ENCODE data around the gene SPC24.
"Not testable (repeated sequence)": the region's sequence is repeated elsewhere in the genome, so short reads cannot be mapped to it uniquely, and the experiment has no call there.

The SPC24 gene

DNA sequence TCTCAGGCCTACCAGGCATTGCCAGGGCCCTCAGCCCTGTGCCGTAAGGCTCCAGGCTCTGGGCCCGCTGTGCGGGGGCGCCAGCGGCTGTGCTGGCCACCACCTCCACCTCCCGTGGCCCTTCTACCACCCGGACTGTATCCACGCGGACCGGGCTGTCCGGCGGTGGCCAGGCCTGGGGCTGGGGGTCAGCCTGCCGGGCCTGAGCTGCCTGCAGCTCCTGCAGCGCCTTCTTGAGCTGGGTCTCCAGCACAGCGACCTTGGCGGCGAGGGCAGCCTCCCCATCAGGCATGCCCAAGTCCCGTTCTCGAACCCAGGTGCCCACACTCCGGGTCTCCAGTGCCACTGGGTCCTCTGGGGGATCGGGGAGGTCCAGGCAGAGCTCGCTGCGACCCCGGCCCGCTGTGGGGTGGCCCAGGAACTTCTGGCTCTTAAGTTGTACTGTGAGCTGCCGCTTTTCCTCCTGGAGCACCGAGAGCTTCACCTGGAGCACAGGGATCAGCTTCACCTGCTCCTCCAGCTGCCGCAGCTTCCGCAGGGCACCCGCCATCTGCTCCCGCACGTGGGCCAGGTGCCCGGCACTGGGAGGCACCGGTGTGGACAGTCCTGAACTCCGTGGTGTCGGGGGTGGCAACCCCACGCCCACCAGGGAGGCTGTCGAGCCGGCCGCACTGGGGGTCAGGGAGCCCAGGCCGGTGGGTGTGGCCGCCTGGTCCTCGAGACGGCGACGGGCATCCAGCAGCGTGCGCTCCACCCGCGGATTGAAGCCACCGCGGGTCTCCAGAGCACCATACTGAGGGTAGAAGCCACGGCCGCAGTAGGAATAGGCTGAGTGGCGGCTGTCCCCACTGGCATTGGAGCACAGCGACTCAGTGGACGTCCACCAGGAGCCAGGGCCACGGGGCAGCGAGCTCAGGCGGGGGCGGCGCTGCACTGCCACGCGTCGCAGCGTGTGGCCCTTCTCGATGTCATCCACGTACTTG is 37.7 kb upstream of the SPC24 start:
- no peak for DNase-seq (ENCODE audit: extremely low read depth in 1 of 2, low read depth in 1 of 2)

DNA sequence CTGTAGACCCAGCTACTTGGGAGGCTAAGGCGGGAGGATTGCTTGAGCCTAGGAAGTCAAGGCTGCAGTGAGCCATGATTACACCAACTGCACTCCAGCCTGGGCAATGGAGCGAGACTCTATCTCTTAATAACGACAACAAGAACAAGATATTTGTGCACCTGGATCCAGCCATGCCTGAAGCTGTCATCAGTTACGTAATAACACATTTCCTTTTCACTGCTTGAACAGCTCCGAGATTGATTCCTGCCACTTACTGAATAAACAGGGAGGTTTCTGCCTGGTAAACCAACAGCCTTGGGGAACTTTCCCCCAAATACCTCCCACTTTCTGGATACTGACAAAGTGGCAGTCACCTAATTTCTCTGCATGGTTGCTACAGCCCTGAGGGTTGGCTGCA is 36.4 kb upstream of the SPC24 start:
- DNase-seq (ENCODE audit: extremely low read depth in 1 of 2, low read depth in 1 of 2): no peak

DNA sequence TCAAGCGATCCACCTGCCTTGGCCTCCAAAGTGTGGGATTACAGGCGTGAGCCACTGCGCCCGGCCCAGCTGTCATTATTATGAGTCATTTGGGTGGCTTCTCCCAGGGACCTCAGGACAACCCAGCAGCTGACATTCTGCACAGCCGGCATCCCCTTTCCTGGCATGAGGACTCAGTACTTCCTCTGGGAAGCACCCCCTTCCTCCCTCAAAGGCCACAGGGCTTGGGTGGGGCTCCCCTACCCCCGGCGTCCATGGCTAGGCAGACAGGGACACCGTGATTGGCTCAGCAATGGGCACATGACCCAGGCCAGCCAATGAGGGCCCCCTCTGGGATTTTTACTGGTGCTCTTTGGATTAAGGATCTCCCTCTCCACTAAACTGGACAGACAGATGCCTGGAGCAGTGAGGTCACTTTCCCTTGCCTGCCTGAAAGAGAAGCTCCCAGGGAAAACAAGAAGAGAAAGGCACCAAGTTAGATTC is 35.7 kb upstream of the SPC24 start:
- DNase-seq (ENCODE audit: extremely low read depth in 1 of 2, low read depth in 1 of 2): no peak

DNA sequence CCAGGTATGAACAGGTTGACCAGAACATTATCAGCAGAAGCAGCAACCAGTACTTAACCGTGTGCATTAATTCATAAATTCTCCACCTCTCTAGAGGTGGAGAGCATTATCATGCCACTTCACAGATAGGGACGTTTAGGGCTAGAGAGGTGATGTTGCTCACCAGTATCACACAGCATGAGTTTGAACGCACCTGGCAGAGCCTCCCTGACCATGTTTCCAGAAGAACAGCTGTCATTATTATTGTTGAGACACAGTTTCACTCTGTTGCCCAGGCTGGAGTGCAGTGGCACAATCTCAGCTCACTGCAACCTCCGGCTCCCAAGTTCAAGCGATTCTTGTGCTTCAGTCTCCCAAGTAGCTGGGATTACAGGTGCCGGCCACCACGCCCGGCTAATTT is 34.9 kb upstream of the SPC24 start:
- no peak for DNase-seq (ENCODE audit: extremely low read depth in 1 of 2, low read depth in 1 of 2)

DNA sequence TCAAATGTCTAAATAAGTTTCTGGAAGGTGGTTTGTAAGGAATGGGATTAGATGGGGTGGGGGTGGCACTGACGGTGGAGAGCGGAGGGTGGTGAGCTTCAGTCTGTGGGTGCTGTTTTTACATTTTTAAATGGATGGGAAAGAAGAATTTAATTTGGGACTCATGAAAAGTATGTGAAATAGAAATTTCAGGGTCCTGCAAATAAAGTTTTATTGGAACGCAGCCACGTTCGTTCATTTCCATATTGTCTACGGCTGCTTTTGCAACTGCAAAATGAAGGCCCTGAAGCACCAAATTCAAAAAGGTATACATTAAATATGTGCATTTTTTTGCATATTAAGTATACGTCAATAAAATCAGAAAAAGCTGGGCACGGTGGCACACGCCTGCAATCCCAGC is 31.9 kb upstream of the SPC24 start:
- no peak for DNase-seq (ENCODE audit: extremely low read depth in 1 of 2, low read depth in 1 of 2)

DNA sequence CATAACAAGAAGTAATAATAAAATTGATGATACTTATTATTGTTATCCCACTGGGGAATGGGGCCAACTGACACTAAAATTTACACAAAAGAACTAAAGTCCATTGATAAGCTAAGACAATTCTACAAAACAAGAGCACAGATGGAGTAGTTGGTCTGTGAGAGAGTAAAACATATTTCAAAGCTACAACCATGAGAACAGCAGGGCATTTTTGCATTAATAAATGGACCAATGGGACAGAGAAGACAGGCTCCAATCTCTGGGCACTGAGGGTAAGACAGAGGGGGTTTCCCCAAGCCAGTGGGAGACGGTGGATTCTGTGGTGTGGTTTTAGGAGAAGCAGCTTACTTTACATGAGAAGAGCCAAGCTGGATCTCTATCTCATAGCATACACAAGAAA is 27.4 kb upstream of the SPC24 start:
- DNase-seq (ENCODE audit: extremely low read depth in 1 of 2, low read depth in 1 of 2): no peak

DNA sequence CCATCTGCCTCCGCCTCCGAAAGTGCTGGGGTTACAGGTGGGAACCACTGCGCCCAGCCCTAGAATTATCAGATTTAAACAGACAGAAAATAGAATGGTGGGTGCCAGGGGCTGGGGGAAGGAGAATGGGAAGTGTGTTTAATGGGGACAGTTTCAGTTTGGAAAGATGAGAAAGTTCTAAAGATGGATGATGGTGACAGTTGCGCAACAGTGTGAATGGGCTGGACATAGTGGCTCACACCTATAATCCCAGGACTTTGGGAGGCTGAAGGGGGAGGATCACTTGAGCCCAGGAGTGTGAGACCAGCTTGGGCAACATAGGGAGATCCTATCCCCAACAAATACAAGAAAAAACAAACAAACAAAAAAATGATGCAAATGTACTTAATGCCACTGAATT is 25.9 kb upstream of the SPC24 start:
- no peak for DNase-seq (ENCODE audit: extremely low read depth in 1 of 2, low read depth in 1 of 2)

DNA sequence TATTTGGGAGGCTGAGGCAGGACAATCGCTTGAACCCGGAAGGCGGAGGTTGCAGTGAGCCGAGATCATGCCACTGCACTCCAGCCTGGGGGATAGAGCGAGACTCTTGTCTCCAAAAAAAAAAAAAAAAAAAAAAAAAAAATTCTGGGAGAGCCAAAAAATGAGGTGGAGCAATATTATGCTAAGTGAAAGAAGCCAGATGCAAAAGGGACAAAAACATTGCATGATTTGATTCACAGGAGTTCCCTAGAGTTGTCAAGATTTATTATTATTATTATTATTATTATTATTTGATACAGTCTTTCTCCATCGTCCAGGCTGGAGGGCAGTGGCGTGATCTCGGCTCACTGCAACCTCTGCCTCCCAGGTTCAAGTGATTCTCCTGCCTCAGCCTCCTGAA is 25.4 kb upstream of the SPC24 start:
- not testable (repeated sequence) for DNase-seq (ENCODE audit: extremely low read depth in 1 of 2, low read depth in 1 of 2)

DNA sequence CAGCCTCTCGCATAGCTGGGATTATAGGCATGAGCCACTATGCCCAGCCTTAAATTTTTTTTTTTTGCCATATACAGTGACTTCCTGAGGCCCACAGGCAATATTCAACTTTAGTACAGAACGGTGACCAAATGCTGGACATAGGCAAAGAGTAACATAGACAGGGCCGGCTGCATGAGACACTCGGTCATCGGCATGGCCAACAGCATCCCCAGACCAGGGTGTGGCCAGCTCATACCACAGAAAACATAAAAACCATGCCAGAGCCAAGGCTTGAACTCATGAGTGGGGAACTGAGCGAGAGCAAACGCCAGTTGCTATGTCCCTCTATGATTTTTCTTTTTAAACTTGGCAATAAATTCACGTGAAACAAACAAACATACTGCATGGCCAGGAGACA is 24.8 kb upstream of the SPC24 start:
- no peak for DNase-seq (ENCODE audit: extremely low read depth in 1 of 2, low read depth in 1 of 2)

DNA sequence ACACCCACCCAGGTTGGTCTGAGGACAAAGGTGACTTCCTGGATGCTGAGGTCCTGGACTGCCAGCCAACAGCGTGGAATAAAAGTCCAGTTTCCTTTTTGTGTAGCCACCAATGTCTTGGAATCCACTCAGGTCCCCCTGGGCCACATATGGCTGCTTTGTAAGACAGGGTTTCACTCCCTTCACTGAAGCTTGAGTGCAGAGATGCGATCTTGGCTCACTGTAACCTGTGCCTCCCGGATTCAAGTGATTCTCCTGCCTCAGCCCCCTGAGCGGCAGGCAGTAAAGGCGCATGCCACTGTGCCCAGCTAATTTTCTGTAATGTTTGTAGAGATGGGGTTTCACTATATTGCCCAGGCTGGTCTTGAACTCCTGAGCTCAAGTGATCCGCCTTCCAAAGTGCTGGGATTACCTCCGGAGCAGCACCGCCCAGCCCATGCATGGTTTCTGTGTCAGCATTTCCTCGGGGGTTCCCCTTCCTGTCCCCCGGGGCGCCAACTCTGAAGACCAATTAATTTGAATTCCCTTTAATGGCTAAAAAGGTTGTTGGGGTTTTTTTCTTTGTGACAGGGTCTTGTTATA is 24.2 kb upstream of the SPC24 start:
- DNase-seq (ENCODE audit: extremely low read depth in 1 of 2, low read depth in 1 of 2): no peak

DNA sequence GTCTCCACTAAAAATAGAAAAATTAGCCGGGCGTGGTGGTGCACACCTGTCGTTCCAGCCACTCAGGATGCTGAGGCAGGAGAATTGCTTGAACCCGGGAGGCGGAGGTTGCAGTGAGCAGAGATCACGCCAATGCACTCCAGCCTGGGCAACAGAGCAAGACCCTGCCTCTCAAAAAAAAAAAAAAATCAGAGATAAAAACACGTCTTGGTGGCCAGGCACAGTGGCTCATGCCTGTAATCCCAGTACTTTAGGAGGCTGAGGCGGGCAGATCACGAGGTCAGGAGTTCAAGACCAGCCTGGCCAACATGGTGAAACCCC is 23.5 kb upstream of the SPC24 start:
- not testable (repeated sequence) for DNase-seq (ENCODE audit: extremely low read depth in 1 of 2, low read depth in 1 of 2)

DNA sequence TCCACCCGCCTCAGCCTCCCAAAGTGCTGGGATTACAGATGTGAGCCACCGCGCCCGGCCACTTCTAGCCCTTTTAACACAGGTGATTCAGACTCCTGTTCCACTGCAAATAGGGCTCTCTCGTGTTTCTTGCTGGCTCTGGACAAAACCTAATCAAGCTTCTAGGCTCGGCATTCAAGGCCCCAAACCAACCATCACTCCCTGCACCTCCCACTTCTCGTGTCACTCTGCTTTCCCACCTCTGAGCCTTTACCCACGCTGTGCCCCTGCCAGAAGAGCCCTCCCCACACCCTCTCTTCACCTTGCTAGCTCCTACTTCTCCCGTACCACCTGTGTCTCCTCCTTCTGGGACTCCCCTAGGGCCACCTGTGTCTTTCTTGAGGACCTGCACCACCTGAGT is 22.0 kb upstream of the SPC24 start:
- no peak for DNase-seq (ENCODE audit: extremely low read depth in 1 of 2, low read depth in 1 of 2)

DNA sequence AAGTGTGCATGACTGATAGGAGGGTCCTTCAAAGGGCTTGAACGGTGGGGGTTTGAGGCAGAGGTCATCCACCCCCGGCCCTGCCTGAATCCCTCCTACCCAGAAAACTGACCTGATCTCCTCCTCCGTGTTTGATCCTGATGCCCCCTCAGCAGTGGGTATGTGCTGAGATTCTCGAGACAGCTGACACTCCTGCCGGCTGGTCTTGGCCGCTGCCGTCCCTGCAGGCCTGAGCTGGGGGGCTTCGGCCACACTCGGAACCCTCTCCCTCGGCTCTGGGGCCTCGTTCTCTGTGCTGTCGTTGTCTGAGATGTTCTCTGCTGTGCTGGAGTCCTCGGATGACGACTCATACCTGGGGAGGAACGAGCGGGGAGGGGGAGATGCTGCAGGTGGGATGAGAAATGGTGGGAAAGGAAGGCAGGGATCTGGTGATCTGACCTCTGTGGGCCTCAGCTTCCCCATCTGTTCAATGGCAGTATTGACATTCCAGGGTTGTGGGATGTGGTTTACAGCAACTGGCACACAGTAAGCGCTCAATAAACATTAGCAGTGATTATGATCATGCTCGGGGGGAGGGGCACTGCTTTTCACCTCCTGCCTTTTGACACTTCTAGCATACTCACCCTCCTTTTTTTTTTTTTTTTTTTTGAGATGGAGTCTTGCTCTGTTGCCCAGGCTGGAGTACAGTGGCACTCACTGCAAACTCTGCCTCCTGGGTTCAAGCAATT is 21.0 kb upstream of the SPC24 start:
- no peak for DNase-seq (ENCODE audit: extremely low read depth in 1 of 2, low read depth in 1 of 2)

DNA sequence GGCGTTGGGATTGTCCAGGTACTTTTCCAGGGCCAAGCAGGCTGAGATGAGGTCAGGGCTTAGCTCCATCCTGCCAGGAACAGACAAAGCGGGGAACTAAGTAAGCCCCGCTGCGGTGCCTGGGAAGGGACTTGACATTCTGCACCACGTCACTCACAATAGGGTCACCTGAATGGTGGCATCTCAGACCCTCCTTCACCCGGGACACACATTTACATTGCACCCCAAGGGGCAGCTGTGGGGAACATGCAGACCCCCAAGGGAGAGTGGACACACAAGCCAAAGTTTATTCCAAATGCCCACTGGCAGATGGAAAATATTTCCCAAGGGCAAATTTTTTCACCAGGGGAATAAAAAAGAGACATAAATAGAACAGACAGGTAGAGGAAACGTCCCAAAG is 20.3 kb upstream of the SPC24 start:
- no peak for DNase-seq (ENCODE audit: extremely low read depth in 1 of 2, low read depth in 1 of 2)

DNA sequence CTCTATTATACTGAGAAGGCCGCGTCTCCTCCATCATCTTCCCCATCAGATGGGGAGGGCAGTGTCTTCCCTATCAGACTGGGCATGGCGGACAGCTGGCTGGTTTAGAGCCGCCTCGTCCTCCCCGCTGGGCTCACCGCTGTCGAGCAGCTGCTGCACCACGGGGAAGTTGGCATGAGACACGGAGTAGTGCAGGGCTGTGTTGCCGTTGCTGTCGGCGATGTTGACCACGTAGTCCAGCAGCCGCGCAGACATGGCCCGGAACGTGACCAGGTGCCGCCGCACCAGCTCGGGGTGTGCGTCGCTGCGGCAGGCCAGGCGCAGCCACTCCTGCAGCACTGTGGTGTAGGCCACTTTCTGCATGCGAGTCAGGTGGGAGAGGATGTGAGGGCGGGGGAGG is 18.8 kb upstream of the SPC24 start:
- DNase-seq (ENCODE audit: extremely low read depth in 1 of 2, low read depth in 1 of 2): no peak

DNA sequence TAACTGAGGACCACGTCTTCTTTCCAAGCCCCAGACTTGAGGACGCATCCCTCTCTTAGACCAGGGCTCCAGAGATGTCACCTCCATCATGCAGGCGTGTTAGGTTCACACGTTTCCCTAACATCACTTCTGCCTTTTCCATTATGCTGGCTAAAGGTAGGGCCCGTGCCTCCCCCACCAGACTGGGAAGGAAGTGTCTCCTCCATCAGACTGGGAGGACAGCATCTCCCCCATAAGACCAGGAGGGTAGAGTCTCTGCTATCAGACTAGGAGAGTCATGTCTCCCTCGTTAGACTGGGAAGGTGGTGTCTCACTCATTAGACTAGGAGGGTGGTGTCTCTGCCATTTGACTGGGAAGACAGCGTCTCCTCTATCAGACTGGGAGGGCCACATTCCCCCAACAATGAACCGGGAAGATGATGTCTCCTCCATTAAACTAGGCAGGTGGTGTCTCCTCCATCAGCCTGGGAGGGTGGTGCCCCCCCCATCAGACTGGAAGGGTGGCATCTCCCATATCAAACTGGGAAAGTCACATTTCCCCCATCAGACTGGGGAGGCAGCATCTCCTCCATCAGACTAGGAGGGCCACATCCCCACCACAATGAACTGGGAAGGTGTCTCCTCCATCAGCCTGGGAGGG is 18.1 kb upstream of the SPC24 start:
- DNase-seq (ENCODE audit: extremely low read depth in 1 of 2, low read depth in 1 of 2): no peak

DNA sequence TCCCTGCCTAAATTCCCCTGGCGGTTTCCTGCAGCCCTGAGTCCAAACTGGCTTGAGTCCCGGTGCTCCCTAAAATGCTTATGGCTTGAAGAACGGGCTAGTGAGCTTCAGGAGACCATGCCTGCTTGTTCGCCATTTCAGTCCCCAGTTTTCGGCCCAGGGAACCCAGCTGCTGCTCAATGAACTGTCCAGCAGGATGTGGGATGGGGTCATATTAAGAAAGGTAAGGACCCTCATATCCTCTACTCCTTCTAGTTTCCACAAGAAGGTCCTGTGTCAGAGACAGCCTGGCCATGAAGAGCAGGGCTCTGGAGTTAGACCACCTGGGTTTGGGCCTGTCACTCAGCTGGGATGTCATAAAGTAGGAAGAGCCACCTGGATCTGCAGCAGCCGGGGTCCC is 17.0 kb upstream of the SPC24 start:
- DNase-seq (ENCODE audit: extremely low read depth in 1 of 2, low read depth in 1 of 2): no peak

DNA sequence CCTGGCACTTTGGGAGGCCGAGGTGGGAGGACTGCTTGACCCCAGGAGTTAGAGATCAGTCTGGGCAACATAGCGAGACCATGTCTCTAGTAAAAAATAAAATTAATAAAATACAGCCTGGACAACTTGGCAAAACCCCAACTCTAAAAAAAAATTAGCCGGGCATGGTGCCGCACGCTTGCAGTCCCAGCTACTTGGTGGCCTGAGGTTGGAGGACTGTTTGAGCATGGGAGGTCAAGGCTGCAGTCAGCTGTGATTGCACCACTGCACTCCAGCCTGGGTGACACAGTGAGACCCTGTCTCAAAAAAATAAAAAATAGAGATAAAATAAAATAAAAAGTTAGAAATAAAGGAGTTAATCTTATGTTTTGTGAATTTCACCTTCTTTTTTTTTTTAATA is 15.6 kb upstream of the SPC24 start:
- DNase-seq (ENCODE audit: extremely low read depth in 1 of 2, low read depth in 1 of 2): no peak

DNA sequence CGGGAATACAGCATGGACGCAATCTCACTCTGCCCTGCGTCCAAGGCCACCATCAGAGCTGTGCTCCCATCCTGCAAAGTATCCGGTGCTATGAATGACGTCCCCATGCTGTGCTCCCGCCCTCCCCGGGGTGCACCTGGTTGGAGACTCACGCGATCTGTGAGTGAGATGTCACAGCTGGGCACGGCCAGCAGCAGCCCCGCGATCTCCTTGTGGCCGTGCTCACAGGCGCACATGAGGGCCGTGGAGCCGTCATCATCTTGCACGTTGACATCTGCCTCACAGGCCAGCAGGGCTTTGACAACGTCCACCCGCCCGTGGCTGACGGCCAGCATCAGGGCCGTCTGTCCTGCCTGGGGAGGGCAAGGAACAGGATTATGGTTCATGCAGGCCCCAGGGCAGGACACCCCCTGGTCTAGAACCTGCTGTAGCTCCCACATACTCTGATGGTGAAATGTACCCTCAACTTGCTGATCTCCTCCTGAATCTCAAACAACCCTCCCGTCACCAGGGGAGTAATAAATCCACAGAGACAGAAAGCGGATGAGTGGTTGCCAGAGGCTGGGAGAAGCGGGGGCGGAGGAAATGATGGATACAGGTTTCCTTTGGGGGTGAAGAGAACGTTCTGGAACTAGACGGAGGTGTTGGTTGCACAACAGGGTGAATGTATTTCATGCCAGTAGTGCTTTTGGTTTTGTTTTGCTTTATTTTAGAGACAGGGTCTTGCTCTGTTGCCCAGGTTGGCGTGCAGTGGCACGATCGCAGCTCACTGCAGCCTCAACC is 14.5 kb upstream of the SPC24 start:
- no peak for DNase-seq (ENCODE audit: extremely low read depth in 1 of 2, low read depth in 1 of 2)

DNA sequence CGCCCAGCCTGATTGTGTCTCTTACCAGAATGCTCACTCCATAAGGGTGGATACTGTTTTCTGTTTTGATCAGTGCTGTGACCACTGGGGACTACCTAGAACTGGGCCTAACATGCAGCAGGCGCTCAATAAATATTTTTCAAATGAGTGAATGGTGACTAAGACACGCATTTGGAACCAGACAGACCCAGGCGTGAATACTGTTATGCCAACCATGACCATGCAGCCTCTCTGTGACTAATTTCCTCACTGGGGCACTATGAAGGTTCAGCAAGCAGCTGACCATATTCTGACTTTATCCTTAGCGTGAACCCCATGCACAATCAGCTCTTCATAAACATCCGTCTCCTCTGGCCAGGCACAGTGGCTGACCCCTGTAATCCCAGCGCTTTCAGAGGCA is 13.0 kb upstream of the SPC24 start:
- no peak for DNase-seq (ENCODE audit: extremely low read depth in 1 of 2, low read depth in 1 of 2)
